ENCODE results near the gene OR7D2. TPM values are rescaled to one million over a fixed set of nuclear protein-coding genes. Genes with fewer than 3 reads are reported as not detected.

The OR7D2 gene
- polyA plus RNA-seq (ENCODE audit: low read depth in 6 of 6): under 1 TPM in 1 of 6 donors, not detected in 5; 0.42 TPM

DNA sequence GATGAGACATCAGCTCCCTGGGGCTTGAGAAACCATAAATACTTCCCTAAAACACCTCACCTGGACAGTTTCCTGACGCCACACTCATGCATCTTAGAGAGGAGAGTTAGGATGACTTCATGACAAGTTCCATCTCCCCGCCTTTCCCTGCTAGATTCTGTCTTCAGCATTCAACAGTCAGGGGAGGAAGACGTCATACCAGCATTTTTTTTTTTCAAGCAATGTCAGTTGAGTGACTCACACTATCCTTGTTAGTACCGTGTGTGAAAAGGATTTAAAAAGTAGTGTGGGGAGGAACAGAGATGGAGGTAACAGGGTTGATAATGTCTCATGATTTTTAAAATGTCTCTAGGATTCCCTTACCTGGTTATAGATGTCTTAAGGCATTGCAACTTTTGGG is at the start of gene OR7D2:
TSS of gene OR7D2 (plus strand) at position 79 of the 400 bp plus-strand sequence. CDS start 6,803 bp downstream, outside the sequence.
- Mint-ChIP-seq H3K9me3 (peaks cover 0 to 2% (median 0%) of the 10 kb centered on the region in 7 donors), H3K27me3 (peaks cover 0 to 8% (median 0%) of the 10 kb centered on the region in 3 donors), H3K4me1 (no peaks in the 10 kb centered on the region), H3K4me3 (no peak within 1 kb of the TSS), H3K27ac (no peak within 1 kb of the TSS), H3K36me3 (no peaks in the 10 kb centered on the region)
- DNase-seq (no peak), ATAC-seq (ENCODE audit: low read depth in 2 of 2) (no peak)

GRCh38 chr19:9130965-9131364 is 47.8 kb upstream of the OR7D2 start:
- DNase-seq: peak; percentile 39
- Mint-ChIP-seq H3K4me3 (peak overlapping the region in 3 of 8 donors; percentile 5 to 44 (median 42)), H3K36me3 (peaks cover 4 to 7% of the 10 kb centered on the region in 2 donors), H3K9me3 (peaks cover 0 to 5% (median 0%) of the 10 kb centered on the region in 7 donors), H3K27ac (peak overlapping the region in 3 of 6 donors; percentile 39 to 67 (median 54)), H3K4me1 (peaks cover 9 to 12% (median 11%) of the 10 kb centered on the region in 3 donors), H3K27me3 (peaks cover 12 to 20% (median 19%) of the 10 kb centered on the region in 3 donors)
- ATAC-seq (ENCODE audit: low read depth in 2 of 2): peak; percentile 90 to 95

DNA sequence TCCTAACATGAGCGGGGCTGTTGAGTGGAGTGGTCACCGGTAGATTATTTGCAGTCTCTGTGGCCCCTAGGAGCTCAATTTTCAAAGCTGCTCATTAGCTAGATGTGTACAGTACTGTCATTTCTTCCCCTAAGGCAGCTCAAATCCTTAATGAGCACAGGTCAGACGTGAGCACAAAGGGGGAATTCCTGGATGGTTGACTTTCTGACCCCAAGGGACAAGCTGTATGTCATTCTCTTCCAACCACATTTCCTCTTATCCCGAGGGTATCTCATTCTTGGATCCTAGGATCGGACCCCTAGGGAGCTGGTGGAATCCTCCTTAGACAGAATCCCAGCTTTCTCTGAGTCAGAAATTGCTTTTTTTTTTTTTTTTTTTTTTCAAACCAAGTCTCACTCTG is 46.4 kb upstream of the OR7D2 start:
- no peak for ATAC-seq (ENCODE audit: low read depth in 2 of 2)

GRCh38 chr19:9139609-9140158 is 39.1 kb upstream of the OR7D2 start:
- peak; percentile 1 to 3 for ATAC-seq (ENCODE audit: low read depth in 2 of 2)
- Mint-ChIP-seq H3K4me3 (peak overlapping the region; percentile 98 to 100 (median 99)), H3K27ac (peak overlapping the region in 5 of 6 donors; percentile 94 to 100 (median 98)), H3K4me1 (peaks cover 33 to 47% (median 42%) of the 10 kb centered on the region in 3 donors), H3K9me3 (peaks cover 0 to 11% (median 5%) of the 10 kb centered on the region in 7 donors), H3K27me3 (no peaks in the 10 kb centered on the region), H3K36me3 (peaks cover 4 to 8% of the 10 kb centered on the region in 2 donors)
- DNase-seq: no peak

More for the DNA sequence above, 46.4 kb upstream of the OR7D2 start:
- peak overlapping the region in 2 of 6 donors; percentile 18 to 49 for H3K27ac Mint-ChIP-seq
- H3K36me3 Mint-ChIP-seq: no peaks in the 10 kb centered on the region
- no peak for DNase-seq
- H3K4me3 Mint-ChIP-seq: no peak overlapping the region
- peaks cover 14 to 17% (median 16%) of the 10 kb centered on the region in 3 donors for H3K4me1 Mint-ChIP-seq
- H3K9me3 Mint-ChIP-seq: peaks cover 0 to 4% (median 0%) of the 10 kb centered on the region in 7 donors
- peaks cover 2 to 5% (median 5%) of the 10 kb centered on the region in 3 donors for H3K27me3 Mint-ChIP-seq

- Mint-ChIP-seq H3K4me3 (peak within 1 kb of the TSS; percentile 98 to 100 (median 99)), H3K9me3 (peaks cover 0 to 18% (median 11%) of the 10 kb centered on the region in 7 donors), H3K4me1 (peaks cover 33 to 52% (median 42%) of the 10 kb centered on the region in 3 donors), H3K36me3 (peaks cover 6 to 15% of the 10 kb centered on the region in 2 donors), H3K27me3 (no peaks in the 10 kb centered on the region), H3K27ac (peak within 1 kb of the TSS; percentile 94 to 100 (median 98))
- peak; percentile 92 to 93 for ATAC-seq (ENCODE audit: low read depth in 2 of 2)
- peak; percentile 87 for DNase-seq
Measured at GRCh38 chr19:9140159-9140874, 38.5 kb upstream of the OR7D2 start, which contains the start of gene ZNF317. Gene ZNF317 (plus strand): TSS chr19:9140397. CDS start chr19:9156017, 15,620 bp downstream.

DNA sequence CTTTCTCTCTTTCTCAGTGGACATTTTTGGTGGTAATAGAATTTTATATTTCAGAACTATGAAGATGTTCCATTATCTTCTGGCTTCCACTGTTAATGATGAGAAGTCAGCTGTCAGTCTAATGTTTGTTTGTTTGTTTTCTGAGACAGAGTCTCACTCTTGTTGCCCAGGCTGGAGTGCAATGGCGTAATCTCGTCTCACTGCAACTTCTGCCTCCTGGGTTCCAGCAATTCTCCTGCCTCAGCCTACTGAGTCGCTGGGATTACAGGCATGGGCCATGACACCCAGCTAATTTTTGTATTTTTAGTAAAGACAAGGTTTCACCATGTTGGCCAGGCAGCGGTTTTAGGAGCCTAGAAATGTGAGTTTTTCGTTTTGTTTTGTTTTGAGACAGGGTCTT is 33.9 kb upstream of the OR7D2 start:
- peak overlapping the region in 1 of 8 donors; percentile 79 for H3K4me3 Mint-ChIP-seq
- no peaks in the 10 kb centered on the region for H3K27me3 Mint-ChIP-seq
- DNase-seq (no peak), ATAC-seq (ENCODE audit: low read depth in 2 of 2) (no peak)
- peaks cover 46 to 73% (median 58%) of the 10 kb centered on the region in 3 donors for H3K4me1 Mint-ChIP-seq
- peaks cover 2 to 24% (median 16%) of the 10 kb centered on the region in 7 donors for H3K9me3 Mint-ChIP-seq
- H3K27ac Mint-ChIP-seq: peak overlapping the region in 2 of 6 donors; percentile 13 to 75
- H3K36me3 Mint-ChIP-seq: peaks cover 15 to 36% of the 10 kb centered on the region in 2 donors

- H3K27me3 Mint-ChIP-seq: no peaks in the 10 kb centered on the region
- peak overlapping the region in 1 of 6 donors; percentile 69 for H3K27ac Mint-ChIP-seq
- H3K36me3 Mint-ChIP-seq: peaks cover 30 to 42% of the 10 kb centered on the region in 2 donors
- peaks cover 46 to 73% (median 56%) of the 10 kb centered on the region in 3 donors for H3K4me1 Mint-ChIP-seq
- no peak for ATAC-seq (ENCODE audit: low read depth in 2 of 2)
- no peak for DNase-seq
- peak overlapping the region in 1 of 8 donors; percentile 20 for H3K4me3 Mint-ChIP-seq
- H3K9me3 Mint-ChIP-seq: peaks cover 2 to 28% (median 16%) of the 10 kb centered on the region in 7 donors
Measured at GRCh38 chr19:9146882-9147281, 31.9 kb upstream of the OR7D2 start.

DNA sequence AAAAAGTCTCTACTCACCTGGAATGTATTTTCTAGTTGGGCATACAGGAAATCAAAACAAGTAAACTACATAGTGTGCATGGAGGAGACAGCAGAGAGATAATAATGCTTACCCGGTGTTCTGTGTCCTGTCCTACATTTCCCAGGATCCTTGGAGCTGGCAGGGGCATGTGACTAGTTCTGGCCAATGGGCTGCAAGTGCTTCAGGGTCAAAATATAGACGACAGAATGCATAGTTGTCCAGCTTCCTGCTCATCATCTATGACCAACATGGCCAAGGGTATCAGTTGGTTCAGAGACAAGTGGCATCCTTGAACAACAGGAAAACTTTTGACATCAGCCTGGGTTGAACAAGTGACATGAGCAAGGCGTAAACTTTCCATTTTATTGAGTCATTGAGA is 30.1 kb upstream of the OR7D2 start:
- H3K27ac Mint-ChIP-seq: peak overlapping the region in 1 of 6 donors; percentile 27
- H3K4me1 Mint-ChIP-seq: peaks cover 51 to 71% (median 51%) of the 10 kb centered on the region in 3 donors
- peaks cover 32 to 57% of the 10 kb centered on the region in 2 donors for H3K36me3 Mint-ChIP-seq

GRCh38 chr19:9149997-9150396 is 28.8 kb upstream of the OR7D2 start:
- Mint-ChIP-seq H3K27me3 (no peaks in the 10 kb centered on the region), H3K27ac (peak overlapping the region in 5 of 6 donors; percentile 27 to 88 (median 75)), H3K9me3 (peaks cover 2 to 27% (median 8%) of the 10 kb centered on the region in 7 donors), H3K4me3 (peak overlapping the region in 1 of 8 donors; percentile 61), H3K36me3 (peaks cover 32 to 50% of the 10 kb centered on the region in 2 donors), H3K4me1 (peaks cover 55 to 72% (median 60%) of the 10 kb centered on the region in 3 donors)
- ATAC-seq (ENCODE audit: low read depth in 2 of 2) (no peak), DNase-seq (no peak)

More for the DNA sequence above, 30.1 kb upstream of the OR7D2 start:
- Mint-ChIP-seq H3K9me3 (peaks cover 2 to 37% (median 16%) of the 10 kb centered on the region in 7 donors), H3K4me3 (peak overlapping the region in 1 of 8 donors; percentile 20), H3K27me3 (no peaks in the 10 kb centered on the region)
- ATAC-seq (ENCODE audit: low read depth in 2 of 2): no peak
- no peak for DNase-seq

DNA sequence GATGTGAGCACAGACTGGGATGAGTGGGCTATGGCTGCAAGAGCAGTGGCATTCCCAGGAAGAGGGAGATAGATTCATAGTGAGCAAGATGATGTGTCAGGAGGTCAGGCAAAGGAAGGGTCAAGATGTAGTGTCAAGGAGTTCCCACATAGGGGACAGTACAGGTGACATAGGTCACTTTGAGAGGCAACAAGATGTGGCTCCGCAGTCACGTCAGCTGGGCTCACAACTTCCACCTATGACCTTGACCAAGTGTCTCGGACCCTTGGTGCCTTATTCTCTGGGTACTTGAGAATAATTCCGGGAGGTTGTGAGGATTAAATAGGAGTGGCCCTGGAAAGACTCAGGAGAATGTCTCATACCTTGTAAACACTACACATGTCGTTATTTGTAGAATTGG is 28.1 kb upstream of the OR7D2 start:
- peak overlapping the region in 2 of 6 donors; percentile 27 to 83 for H3K27ac Mint-ChIP-seq
- H3K9me3 Mint-ChIP-seq: peaks cover 1 to 23% (median 5%) of the 10 kb centered on the region in 7 donors
- DNase-seq: no peak
- no peak overlapping the region for H3K4me3 Mint-ChIP-seq
- H3K4me1 Mint-ChIP-seq: peaks cover 59 to 75% (median 67%) of the 10 kb centered on the region in 3 donors
- ATAC-seq (ENCODE audit: low read depth in 2 of 2): no peak
- peaks cover 27 to 44% of the 10 kb centered on the region in 2 donors for H3K36me3 Mint-ChIP-seq
- no peaks in the 10 kb centered on the region for H3K27me3 Mint-ChIP-seq

DNA sequence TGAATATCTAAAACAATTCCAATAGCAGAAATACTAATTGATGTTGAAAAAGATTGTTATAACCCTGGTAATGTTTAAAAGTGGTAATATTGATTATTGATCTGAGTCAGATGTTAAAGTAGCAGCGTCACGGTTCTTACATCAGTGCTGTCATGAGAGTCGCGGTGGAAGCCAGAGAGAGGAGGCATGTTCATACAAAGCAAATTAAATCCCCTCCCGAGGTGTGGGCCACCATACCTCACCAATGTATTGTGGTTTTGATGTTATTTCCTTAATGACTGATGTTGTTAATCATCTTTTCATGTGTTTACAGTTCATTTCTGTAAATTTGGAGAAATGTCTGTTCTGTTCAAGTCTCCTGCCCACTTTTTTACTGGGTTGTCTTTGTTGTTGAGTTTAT is 27.4 kb upstream of the OR7D2 start:
- peaks cover 25 to 41% of the 10 kb centered on the region in 2 donors for H3K36me3 Mint-ChIP-seq

GRCh38 chr19:9155591-9155990 is 23.2 kb upstream of the OR7D2 start:
- DNase-seq (no peak), ATAC-seq (ENCODE audit: low read depth in 2 of 2) (peak in 1 of 2 donors; percentile 14)
- H3K9me3 Mint-ChIP-seq: peaks cover 0 to 20% (median 5%) of the 10 kb centered on the region in 7 donors
- H3K4me3 Mint-ChIP-seq: peak overlapping the region in 6 of 8 donors; percentile 32 to 87 (median 78)
- peaks cover 25 to 49% of the 10 kb centered on the region in 2 donors for H3K36me3 Mint-ChIP-seq
- no peaks in the 10 kb centered on the region for H3K27me3 Mint-ChIP-seq
- H3K27ac Mint-ChIP-seq: peak overlapping the region; percentile 48 to 96 (median 89)
- peaks cover 46 to 63% (median 61%) of the 10 kb centered on the region in 3 donors for H3K4me1 Mint-ChIP-seq

More for the DNA sequence above, 27.4 kb upstream of the OR7D2 start:
- peaks cover 65 to 82% (median 74%) of the 10 kb centered on the region in 3 donors for H3K4me1 Mint-ChIP-seq
- no peak for DNase-seq
- H3K27ac Mint-ChIP-seq: peak overlapping the region in 4 of 6 donors; percentile 27 to 58 (median 40)
- ATAC-seq (ENCODE audit: low read depth in 2 of 2): no peak
- no peaks in the 10 kb centered on the region for H3K27me3 Mint-ChIP-seq
- no peak overlapping the region for H3K4me3 Mint-ChIP-seq
- H3K9me3 Mint-ChIP-seq: peaks cover 0 to 20% (median 5%) of the 10 kb centered on the region in 7 donors

DNA sequence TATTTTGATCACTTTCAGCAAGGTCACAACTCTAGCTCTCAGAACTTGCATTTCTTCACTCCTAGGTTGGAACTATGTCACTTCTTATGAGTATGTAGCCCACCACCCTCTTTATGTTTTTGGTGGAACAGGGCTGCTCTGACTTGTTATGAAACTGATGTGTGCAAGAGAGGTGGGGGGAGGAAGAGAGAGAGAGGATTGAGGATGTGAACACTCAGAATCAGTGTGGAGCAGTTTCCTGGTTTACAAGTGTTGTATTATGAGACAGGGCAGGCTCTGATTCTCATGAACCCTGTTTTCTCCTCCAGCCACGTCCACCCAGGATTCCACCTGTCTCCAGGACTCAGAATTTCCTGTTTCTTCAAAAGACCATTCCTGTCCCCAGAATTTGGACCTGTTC is 22.5 kb upstream of the OR7D2 start:
- Mint-ChIP-seq H3K4me3 (peak overlapping the region; percentile 32 to 87 (median 78)), H3K4me1 (peaks cover 39 to 55% (median 53%) of the 10 kb centered on the region in 3 donors), H3K27me3 (no peaks in the 10 kb centered on the region), H3K9me3 (peaks cover 0 to 16% (median 0%) of the 10 kb centered on the region in 7 donors), H3K36me3 (peaks cover 28 to 56% of the 10 kb centered on the region in 2 donors), H3K27ac (peak overlapping the region; percentile 48 to 96 (median 89))
- peak; percentile 74 for ATAC-seq (ENCODE audit: low read depth in 2 of 2)
- DNase-seq: peak; percentile 14

Measured in naive B cell (primary cell).